Measurements from ENCODE around the gene ZNF445. TPM values are rescaled to one million over a fixed set of nuclear protein-coding genes. Genes with fewer than 3 reads are reported as not detected.

ZNF445 gene
- total RNA-seq, 1 donor from 2014 or later: 28.3 TPM

DNA sequence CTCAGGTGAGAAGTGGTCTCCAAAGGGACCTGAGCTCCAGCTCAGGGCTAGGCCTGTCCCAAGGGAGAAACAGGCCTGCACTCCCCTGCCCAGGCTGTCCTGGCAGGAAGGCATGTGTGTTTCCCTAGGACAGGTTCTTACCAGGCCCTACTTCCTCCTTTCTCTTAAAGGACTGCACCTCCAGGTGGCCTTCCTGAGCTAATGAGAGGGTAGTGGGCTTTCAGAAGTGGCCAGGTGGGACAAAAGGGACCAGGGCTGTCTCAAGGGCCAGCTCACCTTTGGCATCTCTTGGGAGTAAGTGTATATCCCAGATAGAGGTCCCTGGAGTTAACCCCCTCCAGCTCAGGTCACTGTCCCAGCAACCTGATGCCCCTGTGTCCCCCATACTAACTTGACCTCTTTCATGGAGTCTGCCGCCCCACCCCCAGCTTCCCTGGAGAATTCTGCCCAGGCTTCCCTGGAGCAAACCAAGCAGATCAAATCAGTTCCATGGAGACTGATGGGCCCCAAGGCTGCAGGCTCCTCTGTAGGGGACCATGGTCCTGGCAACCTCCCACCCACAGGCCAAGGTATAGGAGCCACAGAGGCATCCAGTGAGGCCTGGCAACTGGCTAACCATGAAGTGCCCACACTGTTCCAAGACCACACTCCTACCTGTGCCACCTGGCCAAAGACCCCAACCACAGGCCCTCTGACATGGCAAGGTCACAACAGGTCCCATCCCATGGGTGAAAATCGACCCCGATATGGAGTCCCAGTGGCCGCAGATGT lies 67.6 kb downstream of the ZNF445 start:
- Mint-ChIP-seq H3K36me3 (no peaks in the 10 kb centered on the region), H3K4me1 (peaks cover 8% of the 10 kb centered on the region), H3K27me3 (ENCODE audit: insufficient read depth, low read depth) (peaks cover 5% of the 10 kb centered on the region), H3K27ac (no peak overlapping the region), H3K9me3 (no peaks in the 10 kb centered on the region), H3K4me3 (no peak overlapping the region)
- Histone ChIP-seq H3K4me3 (no peak overlapping the region), H3K4me1 (no peaks in the 10 kb centered on the region), H3K79me2 (ENCODE audit: low read depth) (no peaks in the 10 kb centered on the region), H3K9me3 (ENCODE audit: low read depth) (no peaks in the 10 kb centered on the region), H4K20me1 (ENCODE audit: low read depth) (no peaks in the 10 kb centered on the region), H3K27me3 (no peaks in the 10 kb centered on the region), H3K36me3 (no peaks in the 10 kb centered on the region), H3K4me2 (no peak overlapping the region), H3K9ac (no peak overlapping the region), H3K27ac (no peak overlapping the region), H2AFZ (replicated peaks) (no peak overlapping the region), H3F3A (ENCODE audit: low read depth) (no peaks in the 10 kb centered on the region)
- no peak for DNase-seq (ENCODE audit: low spot score)
- TF ChIP-seq, protein P1, sequence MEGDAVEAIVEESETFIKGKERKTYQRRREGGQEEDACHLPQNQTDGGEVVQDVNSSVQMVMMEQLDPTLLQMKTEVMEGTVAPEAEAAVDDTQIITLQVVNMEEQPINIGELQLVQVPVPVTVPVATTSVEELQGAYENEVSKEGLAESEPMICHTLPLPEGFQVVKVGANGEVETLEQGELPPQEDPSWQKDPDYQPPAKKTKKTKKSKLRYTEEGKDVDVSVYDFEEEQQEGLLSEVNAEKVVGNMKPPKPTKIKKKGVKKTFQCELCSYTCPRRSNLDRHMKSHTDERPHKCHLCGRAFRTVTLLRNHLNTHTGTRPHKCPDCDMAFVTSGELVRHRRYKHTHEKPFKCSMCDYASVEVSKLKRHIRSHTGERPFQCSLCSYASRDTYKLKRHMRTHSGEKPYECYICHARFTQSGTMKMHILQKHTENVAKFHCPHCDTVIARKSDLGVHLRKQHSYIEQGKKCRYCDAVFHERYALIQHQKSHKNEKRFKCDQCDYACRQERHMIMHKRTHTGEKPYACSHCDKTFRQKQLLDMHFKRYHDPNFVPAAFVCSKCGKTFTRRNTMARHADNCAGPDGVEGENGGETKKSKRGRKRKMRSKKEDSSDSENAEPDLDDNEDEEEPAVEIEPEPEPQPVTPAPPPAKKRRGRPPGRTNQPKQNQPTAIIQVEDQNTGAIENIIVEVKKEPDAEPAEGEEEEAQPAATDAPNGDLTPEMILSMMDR (IDR thresholded peaks at IDR 0.05): no peak
- TF ChIP-seq EZH2 (IDR thresholded peaks at IDR 0.05) (no peak), EZH2phosphoT487 (IDR thresholded peaks at IDR 0.05) (no peak)

DNA sequence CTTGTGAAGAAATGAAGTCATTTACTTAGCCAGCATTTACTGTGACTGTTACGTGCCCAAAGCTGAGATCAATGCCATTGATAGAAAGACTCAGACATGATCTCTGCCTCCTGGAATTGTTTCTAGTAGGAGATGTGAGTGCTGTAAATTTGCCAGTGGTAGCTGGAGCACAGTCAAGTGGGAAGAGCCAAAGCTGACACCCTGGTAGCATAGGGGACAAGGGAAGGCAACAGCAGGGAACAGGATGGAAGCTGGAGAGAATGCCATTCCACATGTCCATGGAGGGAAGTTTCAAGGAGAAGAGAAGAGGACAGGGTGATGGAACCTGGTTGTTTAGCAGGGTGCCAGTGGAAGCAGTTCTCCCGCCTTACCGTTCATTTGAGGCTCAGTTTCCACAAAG lies 74.9 kb downstream of the ZNF445 start:
- Mint-ChIP-seq H3K4me3 (no peak overlapping the region), H3K9me3 (no peaks in the 10 kb centered on the region), H3K4me1 (peaks cover 31% of the 10 kb centered on the region), H3K36me3 (peaks cover 12% of the 10 kb centered on the region), H3K27me3 (ENCODE audit: insufficient read depth, low read depth) (no peaks in the 10 kb centered on the region), H3K27ac (peak overlapping the region; percentile 31)
- no peaks in the 10 kb centered on the region for H3K9me3 ChIP-seq (ENCODE audit: low read depth)
- no peaks in the 10 kb centered on the region for H3K4me1 ChIP-seq
- TF ChIP-seq EZH2phosphoT487 (IDR thresholded peaks at IDR 0.05) (no peak), EZH2 (IDR thresholded peaks at IDR 0.05) (no peak)
- TF ChIP-seq, protein P1 (IDR thresholded peaks at IDR 0.05): no peak
- H2AFZ ChIP-seq (replicated peaks): no peak overlapping the region
- no peaks in the 10 kb centered on the region for H3K27me3 ChIP-seq
- no peaks in the 10 kb centered on the region for H3F3A ChIP-seq (ENCODE audit: low read depth)
- no peak overlapping the region for H3K9ac ChIP-seq
- no peak for DNase-seq (ENCODE audit: low spot score)
- H4K20me1 ChIP-seq (ENCODE audit: low read depth): no peaks in the 10 kb centered on the region
- no peak overlapping the region for H3K4me2 ChIP-seq
- H3K27ac ChIP-seq: no peak overlapping the region
- H3K4me3 ChIP-seq: no peak overlapping the region
- no peaks in the 10 kb centered on the region for H3K79me2 ChIP-seq (ENCODE audit: low read depth)
- H3K36me3 ChIP-seq: no peaks in the 10 kb centered on the region

DNA sequence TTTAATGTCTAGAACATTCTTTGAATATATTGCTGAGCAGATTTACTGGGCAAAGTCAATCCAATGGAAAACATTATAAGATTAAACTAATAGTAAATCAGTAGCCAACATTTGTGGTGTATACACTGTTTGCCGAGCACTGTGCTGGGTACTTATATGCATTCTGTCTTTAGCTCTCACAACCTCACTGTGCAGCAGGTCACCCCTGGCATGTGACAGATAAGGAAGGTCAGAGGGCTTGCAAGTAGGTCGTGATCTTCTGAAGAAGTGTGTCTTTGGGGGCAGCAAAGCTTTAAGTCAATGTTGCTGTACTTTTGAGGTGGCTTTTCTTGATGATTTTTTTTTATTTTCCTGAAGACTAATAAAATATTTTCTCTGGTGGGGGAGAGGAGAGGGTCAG lies 76.7 kb downstream of the ZNF445 start:
- H3K9ac ChIP-seq: no peak overlapping the region
- H3K4me3 Mint-ChIP-seq: no peak overlapping the region
- TF ChIP-seq EZH2phosphoT487 (IDR thresholded peaks at IDR 0.05) (no peak), EZH2 (IDR thresholded peaks at IDR 0.05) (no peak)
- TF ChIP-seq, protein P1 (IDR thresholded peaks at IDR 0.05): no peak
- no peak overlapping the region for H2AFZ ChIP-seq (replicated peaks)
- no peak overlapping the region for H3K4me2 ChIP-seq
- no peak overlapping the region for H3K27ac ChIP-seq
- no peak overlapping the region for H3K4me3 ChIP-seq
- H3K4me1 ChIP-seq: no peaks in the 10 kb centered on the region
- H3K36me3 Mint-ChIP-seq: peaks cover 13% of the 10 kb centered on the region
- H3K27me3 ChIP-seq: no peaks in the 10 kb centered on the region
- H3K79me2 ChIP-seq (ENCODE audit: low read depth): no peaks in the 10 kb centered on the region
- no peaks in the 10 kb centered on the region for H3K9me3 ChIP-seq (ENCODE audit: low read depth)
- H3K9me3 Mint-ChIP-seq: no peaks in the 10 kb centered on the region
- H3K27me3 Mint-ChIP-seq (ENCODE audit: insufficient read depth, low read depth): no peaks in the 10 kb centered on the region
- H3K4me1 Mint-ChIP-seq: peaks cover 46% of the 10 kb centered on the region
- H3F3A ChIP-seq (ENCODE audit: low read depth): no peaks in the 10 kb centered on the region
- H3K36me3 ChIP-seq: no peaks in the 10 kb centered on the region
- H3K27ac Mint-ChIP-seq: peak overlapping the region; percentile 52
- DNase-seq (ENCODE audit: low spot score): no peak
- H4K20me1 ChIP-seq (ENCODE audit: low read depth): no peaks in the 10 kb centered on the region

Measured in neural progenitor cell (in vitro differentiated cells).